RWPE2 (cell line): Measurements from ENCODE around the gene ZNF385A.

Experiments
- ATAC-seq: fragments of 200-7000 bp; cut with Tn5 transposase; 3 replicates; pipeline ENCODE4 v1.9.1; 2021; ENCODE audit warnings: low read depth
- DNase-seq: peaks from one replicate; pipeline ENCODE4 v3.0.0-alpha.2; 2020; ENCODE audit warnings: low spot score
- H3K27ac ChIP-seq: fragments of 450-650 bp; 2 replicates; pipeline ENCODE4 v1.5.1; 2017; ENCODE audit warnings: mild to moderate bottlenecking; ENCODE audit not compliant: poor library complexity, severe bottlenecking
- H3K27me3 ChIP-seq: fragments of 250-450 bp; sonication (Bioruptor Pico); 2 replicates; pipeline ENCODE4 v1.5.1; 2021; ENCODE audit warnings: mild to moderate bottlenecking, moderate library complexity; ENCODE audit not compliant: insufficient read depth, poor library complexity, severe bottlenecking
- H3K36me3 ChIP-seq: fragments of 250-450 bp; sonication (Bioruptor Pico); 2 replicates; pipeline ENCODE4 v1.5.1; 2020; ENCODE audit warnings: low read depth, mild to moderate bottlenecking, moderate library complexity
- H3K4me1 ChIP-seq: fragments of 250-450 bp; sonication (Bioruptor Pico); 2 replicates; pipeline ENCODE4 v1.5.1; 2021; ENCODE audit warnings: mild to moderate bottlenecking, moderate library complexity; ENCODE audit not compliant: insufficient read depth, poor library complexity, severe bottlenecking
- H3K4me3 ChIP-seq: fragments of 250-450 bp; sonication (Bioruptor Pico); 2 replicates; pipeline ENCODE4 v1.5.1; 2021; ENCODE audit warnings: mild to moderate bottlenecking, moderate library complexity; ENCODE audit not compliant: severe bottlenecking
- H3K9me3 ChIP-seq: fragments of 250-450 bp; sonication (Bioruptor Pico); 2 replicates; pipeline ENCODE4 v1.5.1; 2021; ENCODE audit warnings: mild to moderate bottlenecking, moderate library complexity; ENCODE audit not compliant: severe bottlenecking
- TF ChIP-seq, protein P1 (sequence below): fragments of 450-650 bp; IDR thresholded peaks from one replicate; pipeline ENCODE4 v1.5.1; 2017; ENCODE audit warnings: mild to moderate bottlenecking, moderate library complexity; ENCODE audit not compliant: poor library complexity, severe bottlenecking

Gene ZNF385A

DNA sequence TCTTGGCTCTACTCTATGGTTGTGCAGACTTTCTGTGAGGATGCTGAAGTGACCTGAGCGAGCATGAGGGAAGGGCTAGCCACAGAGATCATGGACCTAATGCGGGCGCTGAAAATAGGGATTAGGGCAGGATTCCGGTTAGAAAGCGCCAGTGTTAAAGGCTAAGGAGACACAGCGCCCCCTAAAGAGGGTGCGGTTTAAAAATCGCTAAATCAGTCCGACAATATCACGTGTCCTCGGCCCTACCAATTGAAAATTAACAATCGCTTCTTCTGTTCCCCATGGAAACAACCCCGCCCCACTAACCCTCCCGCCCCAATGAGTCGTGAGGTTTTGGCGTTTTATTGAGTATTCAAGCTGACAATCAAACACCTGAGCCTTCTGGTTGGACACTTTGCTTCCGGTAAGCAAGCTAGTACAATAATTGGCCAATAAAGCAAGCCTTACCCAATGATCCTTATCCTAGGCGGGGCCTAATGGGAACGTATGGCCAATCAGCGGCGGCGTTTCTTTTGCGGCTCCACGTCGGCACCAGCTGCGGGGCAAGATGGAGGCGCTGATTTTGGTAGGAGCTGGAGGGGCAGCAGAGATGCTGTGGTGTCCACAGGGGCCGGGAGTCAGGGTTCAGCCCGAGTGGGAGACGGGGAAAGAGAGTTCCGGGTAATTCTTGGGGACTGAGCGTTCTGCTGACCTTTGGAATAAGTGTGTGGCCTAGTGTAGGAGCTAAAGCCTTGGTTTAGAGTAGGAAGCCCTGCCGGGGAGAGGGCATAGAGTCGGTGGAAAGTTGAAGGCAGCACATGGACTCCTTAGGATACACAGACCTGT, 59.7 kb downstream of the ZNF385A start, which contains the start of gene COPZ1:
TSS of gene COPZ1 (plus strand) at position 515 of the 825 bp plus-strand sequence. CDS start at position 548, 33 bp downstream.
- H3K27me3 ChIP-seq: no peaks in the 10 kb centered on the region
- peak; percentile 97 for ATAC-seq
- H3K36me3 ChIP-seq: peaks cover 21% of the 10 kb centered on the region
- TF ChIP-seq, protein P1, sequence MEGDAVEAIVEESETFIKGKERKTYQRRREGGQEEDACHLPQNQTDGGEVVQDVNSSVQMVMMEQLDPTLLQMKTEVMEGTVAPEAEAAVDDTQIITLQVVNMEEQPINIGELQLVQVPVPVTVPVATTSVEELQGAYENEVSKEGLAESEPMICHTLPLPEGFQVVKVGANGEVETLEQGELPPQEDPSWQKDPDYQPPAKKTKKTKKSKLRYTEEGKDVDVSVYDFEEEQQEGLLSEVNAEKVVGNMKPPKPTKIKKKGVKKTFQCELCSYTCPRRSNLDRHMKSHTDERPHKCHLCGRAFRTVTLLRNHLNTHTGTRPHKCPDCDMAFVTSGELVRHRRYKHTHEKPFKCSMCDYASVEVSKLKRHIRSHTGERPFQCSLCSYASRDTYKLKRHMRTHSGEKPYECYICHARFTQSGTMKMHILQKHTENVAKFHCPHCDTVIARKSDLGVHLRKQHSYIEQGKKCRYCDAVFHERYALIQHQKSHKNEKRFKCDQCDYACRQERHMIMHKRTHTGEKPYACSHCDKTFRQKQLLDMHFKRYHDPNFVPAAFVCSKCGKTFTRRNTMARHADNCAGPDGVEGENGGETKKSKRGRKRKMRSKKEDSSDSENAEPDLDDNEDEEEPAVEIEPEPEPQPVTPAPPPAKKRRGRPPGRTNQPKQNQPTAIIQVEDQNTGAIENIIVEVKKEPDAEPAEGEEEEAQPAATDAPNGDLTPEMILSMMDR: peak; percentile 96
- H3K27ac ChIP-seq: peak within 1 kb of the TSS; percentile 58
- no peaks in the 10 kb centered on the region for H3K9me3 ChIP-seq
- peak within 1 kb of the TSS; percentile 70 for H3K4me3 ChIP-seq
- H3K4me1 ChIP-seq: peaks cover 36% of the 10 kb centered on the region
- peak; percentile 93 for DNase-seq

DNA sequence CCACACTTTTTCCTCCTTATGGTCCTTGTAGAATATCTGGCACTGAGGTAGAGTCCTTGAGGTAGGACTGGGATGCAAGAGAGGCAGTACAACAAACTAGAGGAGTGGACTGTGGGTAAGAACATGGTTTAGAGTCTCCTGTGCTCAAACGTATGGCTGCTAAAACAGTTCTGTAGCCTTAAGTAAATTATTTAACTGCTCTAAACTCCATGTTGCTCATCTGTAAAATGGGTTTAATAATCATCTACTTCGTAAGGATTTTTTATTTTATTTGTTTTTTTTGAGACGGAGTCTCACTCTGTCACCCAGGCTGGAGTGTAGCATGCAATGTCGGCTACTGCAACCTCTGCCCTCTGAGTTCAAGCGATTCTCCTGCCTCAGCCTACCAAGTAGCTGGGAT, 63.2 kb downstream of the ZNF385A start:
- H3K27me3 ChIP-seq: no peaks in the 10 kb centered on the region
- DNase-seq (no peak), ATAC-seq (no peak)
- peaks cover 3% of the 10 kb centered on the region; the same call in 1 of the 2 replicates for H3K36me3 ChIP-seq
- no peak overlapping the region for H3K4me3 ChIP-seq
- no peak overlapping the region for H3K27ac ChIP-seq
- TF ChIP-seq, protein P1: no peak
- no peaks in the 10 kb centered on the region for H3K9me3 ChIP-seq
- H3K4me1 ChIP-seq: peaks cover 7% of the 10 kb centered on the region
